CD14-positive monocyte (primary cell): Measurements from ENCODE around the gene PCGF1. TPM values are rescaled to one million over a fixed set of nuclear protein-coding genes. Genes with fewer than 3 reads are reported as not detected.

Experiments
- DNase-seq, 3 donors: peaks; one replicate each; pipeline ENCODE4 v3.0.0-alpha.2; 2011 to 2022
- H2AFZ ChIP-seq: 2 replicates; pipeline ENCODE4 v1.6.0; 2012; ENCODE audit warnings: mild to moderate bottlenecking, low read depth, low read length, inconsistent platforms; ENCODE audit not compliant: insufficient read depth, poor library complexity, severe bottlenecking
- H3K27ac ChIP-seq, 2 donors: 1 replicate in 1 of 2; 2 replicates in 1 of 2; pipeline ENCODE4 v1.5.1; 2012 to 2013; ENCODE audit warnings: low read length in 2 of 2, control low read depth in 1 of 2, inconsistent platforms in 1 of 2, low read depth in 1 of 2, mild to moderate bottlenecking in 1 of 2
- H3K27me3 ChIP-seq, 2 donors: one replicate each; pipeline versions ENCODE4 v1.6.0 to v1.6.1; 2011 to 2013; ENCODE audit warnings: low read length in 2 of 2; ENCODE audit not compliant: control insufficient read depth in 2 of 2, insufficient read depth in 2 of 2
- H3K36me3 ChIP-seq, 2 donors: replicated peaks in 1 of 2; 1 replicate in 1 of 2; 2 replicates in 1 of 2; pipeline versions ENCODE4 v1.5.1 to v1.6.1; 2012 to 2013; ENCODE audit warnings: low read length in 2 of 2, control low read depth in 1 of 2, inconsistent platforms in 1 of 2, mild to moderate bottlenecking in 1 of 2; ENCODE audit not compliant: insufficient read depth in 2 of 2, control insufficient read depth in 1 of 2
- H3K4me1 ChIP-seq, 2 donors: 1 replicate in 1 of 2; 2 replicates in 1 of 2; pipeline versions ENCODE4 v1.5.1 to v1.6.1; 2012 to 2013; ENCODE audit warnings: low read length in 2 of 2, control low read depth in 1 of 2, inconsistent platforms in 1 of 2, mild to moderate bottlenecking in 1 of 2, moderate library complexity in 1 of 2; ENCODE audit not compliant: insufficient read depth in 2 of 2, control insufficient read depth in 1 of 2
- H3K4me2 ChIP-seq: replicated peaks from 2 replicates; pipeline ENCODE3; 2012; ENCODE audit warnings: low read length, moderate library complexity, mild to moderate bottlenecking; ENCODE audit not compliant: poor library complexity, severe bottlenecking; ENCODE audit errors: extremely low read depth
- H3K4me3 ChIP-seq, 3 experiments: fragments of 200-600 bp in 1 of 3; sonication (generic) in 1 of 3; replicated peaks in 1 of 3; 1 replicate in 2 of 3; 2 replicates in 1 of 3; pipeline ENCODE4 v1.5.1; 2011 to 2013; ENCODE audit warnings: low read length in 3 of 3, mild to moderate bottlenecking in 3 of 3, control low read depth in 2 of 3, low read depth in 2 of 3, inconsistent platforms in 1 of 3, moderate library complexity in 1 of 3
- H3K79me2 ChIP-seq: 2 replicates; pipeline ENCODE4 v1.6.0; 2012; ENCODE audit warnings: mild to moderate bottlenecking, control low read depth, inconsistent platforms, low read length, moderate library complexity; ENCODE audit not compliant: insufficient read depth
- H3K9ac ChIP-seq: 2 replicates; pipeline ENCODE4 v1.6.0; 2017; ENCODE audit warnings: low read length, mild to moderate bottlenecking; ENCODE audit not compliant: insufficient read depth, poor library complexity, severe bottlenecking
- H3K9me3 ChIP-seq, 2 donors: replicated peaks in 1 of 2; 1 replicate in 1 of 2; 2 replicates in 1 of 2; pipeline versions ENCODE4 v1.5.1 to v1.6.1; 2012 to 2013; ENCODE audit warnings: low read length in 2 of 2, control low read depth in 1 of 2; ENCODE audit not compliant: control insufficient read depth in 1 of 2, insufficient read depth in 1 of 2
- H4K20me1 ChIP-seq: 2 replicates; pipeline ENCODE4 v1.6.0; 2012; ENCODE audit warnings: mild to moderate bottlenecking, low read length, control low read depth, moderate library complexity; ENCODE audit not compliant: insufficient read depth
- H3K27ac Mint-ChIP-seq, 7 donors: one replicate each; pipeline ENCODE4 v1.8.0; 2020; ENCODE audit warnings: mild to moderate bottlenecking in 7 of 7, mixed read lengths in 7 of 7, moderate library complexity in 6 of 7, inconsistent platforms in 2 of 7
- H3K27me3 Mint-ChIP-seq, 3 donors: one replicate each; pipeline ENCODE4 v1.8.0; 2021 to 2022; ENCODE audit warnings: low read depth in 3 of 3, mild to moderate bottlenecking in 3 of 3, mixed read lengths in 3 of 3, moderate library complexity in 3 of 3, inconsistent platforms in 1 of 3
- H3K36me3 Mint-ChIP-seq, 2 donors: one replicate each; pipeline ENCODE4 v1.8.0; 2020; ENCODE audit warnings: mixed read lengths in 2 of 2, inconsistent platforms in 1 of 2, mild to moderate bottlenecking in 1 of 2
- H3K4me1 Mint-ChIP-seq: one replicate; pipeline ENCODE4 v1.8.0; 2020; ENCODE audit warnings: mild to moderate bottlenecking, mixed read lengths
- H3K4me3 Mint-ChIP-seq, 2 donors: one replicate each; pipeline ENCODE4 v1.8.0; 2020; ENCODE audit warnings: mild to moderate bottlenecking in 2 of 2, mixed read lengths in 2 of 2, moderate library complexity in 1 of 2
- H3K9me3 Mint-ChIP-seq, 7 donors: one replicate each; pipeline ENCODE4 v1.8.0; 2020 to 2022; ENCODE audit warnings: mixed read lengths in 7 of 7, mild to moderate bottlenecking in 6 of 7, moderate library complexity in 6 of 7, inconsistent platforms in 2 of 7
- WGBS: methylation state at CpG from one replicate; pipeline ENCODE4 v1.1.5; 2013; ENCODE audit warnings: missing lambda C conversion rate; ENCODE audit not compliant: insufficient coverage; 5-methylcytosine and 5-hydroxymethylcytosine counted together
- intact Hi-C, 2 donors: fragments of 100-400 bp; cut with micrococcal nuclease; formaldehyde crosslinking; loops; one replicate each; pipeline versions ENCODE4 v1.15.0 to v1.15.1; 2023
- polyA plus RNA-seq, 3 donors: library from polyadenylated mRNA; depleted of rRNA in 1 of 3; unstranded in 2 of 3; stranded (reverse) in 1 of 3; fragments of 300-500 nt in 2 of 3; fragments of >200 nt in 1 of 3; fragmentation: Illumina TruSeq in 2 of 3; gene quantifications; 1 replicate in 2 of 3; 2 replicates in 1 of 3; pipeline ENCODE4 v1.2.3, GENCODE V29; 2012 to 2021
- TF ChIP-seq, protein P1 (sequence below): fragments of 200-600 bp; IDR thresholded peaks from one replicate; pipeline ENCODE4 v1.8.0; 2022; ENCODE audit warnings: antibody characterized with exemption, mild to moderate bottlenecking

Gene PCGF1
- polyA plus RNA-seq, 3 donors, result 18.0 to 30.5 (median 20.5) TPM

DNA sequence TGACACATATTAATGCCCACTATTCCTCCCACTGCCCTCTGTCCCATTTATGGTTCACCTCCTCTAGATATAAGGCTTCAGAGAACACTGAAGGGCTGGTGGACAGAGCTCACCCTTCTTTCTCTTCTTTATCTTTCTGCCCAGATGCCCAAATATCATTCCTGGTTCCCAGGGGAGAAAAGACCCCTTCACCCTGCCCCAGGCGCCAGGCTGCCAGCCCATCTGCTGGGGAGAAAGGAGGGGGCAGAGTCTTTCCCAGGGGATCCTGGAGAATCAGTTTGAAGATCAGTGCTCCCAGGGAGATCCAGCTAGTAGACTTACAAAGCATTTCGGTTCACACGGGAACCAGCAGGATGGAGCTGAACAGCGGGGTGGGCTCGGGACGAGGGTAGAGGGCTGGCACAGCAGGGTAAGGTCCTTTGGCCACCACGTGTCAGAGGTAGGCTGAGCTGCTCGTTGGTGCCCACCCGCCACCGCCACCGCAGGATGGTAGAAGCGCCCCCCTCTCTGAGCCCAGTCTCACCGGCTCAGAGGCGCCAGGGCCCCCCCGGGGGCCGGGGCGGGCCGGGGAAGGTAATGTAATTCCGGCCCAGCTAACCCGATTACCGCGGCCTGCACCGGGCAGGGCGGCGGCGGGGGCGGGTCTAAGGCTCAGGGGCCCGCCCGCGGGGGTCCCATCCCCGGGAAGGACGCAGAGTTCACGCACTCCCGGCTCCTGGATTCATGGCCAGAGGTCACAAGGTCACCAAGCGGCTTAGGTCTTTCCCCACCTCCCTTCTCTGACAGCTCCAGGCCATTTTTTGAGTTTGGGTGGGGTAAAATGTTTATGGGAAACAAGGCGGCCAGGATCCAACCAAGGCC, 5.5 kb upstream of the PCGF1 start:
- Mint-ChIP-seq H3K9me3 (peaks cover 2 to 31% (median 26%) of the 10 kb centered on the region in 7 donors), H3K36me3 (peaks cover 13 to 19% of the 10 kb centered on the region in 2 donors), H3K27me3 (peaks cover 82 to 100% (median 90%) of the 10 kb centered on the region in 3 donors), H3K27ac (no peak overlapping the region), H3K4me3 (peak overlapping the region in 1 of 2 donors; percentile 80), H3K4me1 (peaks cover 45% of the 10 kb centered on the region)
- Histone ChIP-seq H3K9me3 (peaks cover 0 to 20% of the 10 kb centered on the region in 2 donors), H3K9ac (no peak overlapping the region), H3K4me3 (no peak overlapping the region), H3K27ac (no peak overlapping the region), H3K79me2 (no peaks in the 10 kb centered on the region), H2AFZ (no peak overlapping the region), H3K36me3 (no peaks in the 10 kb centered on the region), H3K27me3 (peaks cover 72 to 98% of the 10 kb centered on the region in 2 donors), H3K4me2 (no peak overlapping the region), H4K20me1 (no peaks in the 10 kb centered on the region), H3K4me1 (peaks cover 31 to 38% of the 10 kb centered on the region in 2 donors)
- intact Hi-C loops, result no loop called here
- TF ChIP-seq, protein P1, sequence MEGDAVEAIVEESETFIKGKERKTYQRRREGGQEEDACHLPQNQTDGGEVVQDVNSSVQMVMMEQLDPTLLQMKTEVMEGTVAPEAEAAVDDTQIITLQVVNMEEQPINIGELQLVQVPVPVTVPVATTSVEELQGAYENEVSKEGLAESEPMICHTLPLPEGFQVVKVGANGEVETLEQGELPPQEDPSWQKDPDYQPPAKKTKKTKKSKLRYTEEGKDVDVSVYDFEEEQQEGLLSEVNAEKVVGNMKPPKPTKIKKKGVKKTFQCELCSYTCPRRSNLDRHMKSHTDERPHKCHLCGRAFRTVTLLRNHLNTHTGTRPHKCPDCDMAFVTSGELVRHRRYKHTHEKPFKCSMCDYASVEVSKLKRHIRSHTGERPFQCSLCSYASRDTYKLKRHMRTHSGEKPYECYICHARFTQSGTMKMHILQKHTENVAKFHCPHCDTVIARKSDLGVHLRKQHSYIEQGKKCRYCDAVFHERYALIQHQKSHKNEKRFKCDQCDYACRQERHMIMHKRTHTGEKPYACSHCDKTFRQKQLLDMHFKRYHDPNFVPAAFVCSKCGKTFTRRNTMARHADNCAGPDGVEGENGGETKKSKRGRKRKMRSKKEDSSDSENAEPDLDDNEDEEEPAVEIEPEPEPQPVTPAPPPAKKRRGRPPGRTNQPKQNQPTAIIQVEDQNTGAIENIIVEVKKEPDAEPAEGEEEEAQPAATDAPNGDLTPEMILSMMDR, result no peak
- 10% methylated on average over 26 of the region's 36 CpGs for whole genome bisulfite sequencing
- DNase-seq, result no peak

DNA sequence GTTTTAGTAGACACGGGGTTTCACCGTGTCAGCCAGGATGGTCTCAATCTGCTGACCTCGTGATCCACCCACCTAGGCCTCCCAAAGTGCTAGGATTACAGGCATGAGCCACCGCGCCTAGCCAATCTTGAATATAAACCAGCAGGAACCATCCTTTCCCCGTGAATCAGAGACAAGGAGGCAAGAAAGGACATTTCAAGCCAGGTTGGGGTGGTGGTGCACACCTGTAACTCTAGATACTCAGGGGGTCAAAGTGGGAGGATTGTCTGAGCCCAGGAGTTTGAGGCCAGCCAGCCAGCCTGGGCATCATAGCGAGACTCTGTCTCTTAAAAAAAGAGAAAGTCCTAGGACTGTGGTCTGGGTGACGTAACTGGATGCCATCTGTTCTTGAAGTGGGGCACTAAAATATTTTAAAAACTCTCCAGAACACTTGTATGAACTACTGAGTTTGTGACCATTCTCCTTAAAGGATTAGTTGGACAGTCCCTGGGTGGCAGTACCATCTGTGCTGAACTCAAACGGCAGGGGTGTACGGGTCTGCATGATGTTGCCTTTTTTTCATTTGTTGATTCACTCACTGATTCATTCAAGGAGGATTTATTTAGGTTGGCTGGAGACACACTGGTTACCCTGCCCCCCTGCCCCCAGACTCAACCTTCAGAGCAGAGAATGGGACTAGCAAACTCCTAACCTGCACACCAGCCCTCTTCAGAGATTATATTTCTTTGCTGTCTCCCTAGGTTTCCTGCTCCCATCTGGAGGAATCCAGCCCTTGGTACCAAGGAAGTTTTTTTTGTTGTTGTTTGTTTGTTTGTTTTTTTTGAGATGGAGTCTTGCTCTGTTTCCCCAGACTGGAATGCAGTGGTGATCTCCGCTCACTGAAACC, 3.9 kb upstream of the PCGF1 start:
- WGBS, result 34% methylated on average over 7 of the region's 11 CpGs
- peak overlapping the region in 1 of 2 donors; percentile 80 for H3K4me3 Mint-ChIP-seq
- peaks cover 65 to 84% (median 74%) of the 10 kb centered on the region in 3 donors for H3K27me3 Mint-ChIP-seq
- H3K4me1 Mint-ChIP-seq, result peaks cover 43% of the 10 kb centered on the region
- peak overlapping the region in 1 of 7 donors; percentile 54 for H3K27ac Mint-ChIP-seq
- Histone ChIP-seq H3K27ac (no peak overlapping the region), H3K9me3 (peaks cover 0 to 12% of the 10 kb centered on the region in 2 donors), H3K36me3 (no peaks in the 10 kb centered on the region), H3K9ac (no peak overlapping the region), H3K27me3 (peaks cover 59 to 83% of the 10 kb centered on the region in 2 donors), H3K4me2 (no peak overlapping the region), H4K20me1 (no peaks in the 10 kb centered on the region), H3K4me1 (peaks cover 37 to 46% of the 10 kb centered on the region in 2 donors), H3K4me3 (no peak overlapping the region), H2AFZ (no peak overlapping the region), H3K79me2 (peaks cover 7% of the 10 kb centered on the region)
- peaks cover 0 to 26% (median 20%) of the 10 kb centered on the region in 7 donors for H3K9me3 Mint-ChIP-seq
- H3K36me3 Mint-ChIP-seq, result peaks cover 7 to 19% of the 10 kb centered on the region in 2 donors
- intact Hi-C loops, result no loop called here
- TF ChIP-seq, protein P1, result no peak
- no peak for DNase-seq
